Epithelial cell of umbilical artery (primary cell): ENCODE results near the gene EDIL3. TPM values are rescaled to one million over a fixed set of nuclear protein-coding genes. Genes with fewer than 3 reads are reported as not detected.

Source experiments
- total RNA-seq: library from RNA; depleted of rRNA; stranded (reverse); fragments of >200 nt; gene quantifications from 2 replicates; pipeline ENCODE4 v1.2.3, GENCODE V29; 2014

The EDIL3 gene, protein sequence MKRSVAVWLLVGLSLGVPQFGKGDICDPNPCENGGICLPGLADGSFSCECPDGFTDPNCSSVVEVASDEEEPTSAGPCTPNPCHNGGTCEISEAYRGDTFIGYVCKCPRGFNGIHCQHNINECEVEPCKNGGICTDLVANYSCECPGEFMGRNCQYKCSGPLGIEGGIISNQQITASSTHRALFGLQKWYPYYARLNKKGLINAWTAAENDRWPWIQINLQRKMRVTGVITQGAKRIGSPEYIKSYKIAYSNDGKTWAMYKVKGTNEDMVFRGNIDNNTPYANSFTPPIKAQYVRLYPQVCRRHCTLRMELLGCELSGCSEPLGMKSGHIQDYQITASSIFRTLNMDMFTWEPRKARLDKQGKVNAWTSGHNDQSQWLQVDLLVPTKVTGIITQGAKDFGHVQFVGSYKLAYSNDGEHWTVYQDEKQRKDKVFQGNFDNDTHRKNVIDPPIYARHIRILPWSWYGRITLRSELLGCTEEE
- total RNA-seq: 47.0 and 47.4 TPM in 2 replicates

DNA sequence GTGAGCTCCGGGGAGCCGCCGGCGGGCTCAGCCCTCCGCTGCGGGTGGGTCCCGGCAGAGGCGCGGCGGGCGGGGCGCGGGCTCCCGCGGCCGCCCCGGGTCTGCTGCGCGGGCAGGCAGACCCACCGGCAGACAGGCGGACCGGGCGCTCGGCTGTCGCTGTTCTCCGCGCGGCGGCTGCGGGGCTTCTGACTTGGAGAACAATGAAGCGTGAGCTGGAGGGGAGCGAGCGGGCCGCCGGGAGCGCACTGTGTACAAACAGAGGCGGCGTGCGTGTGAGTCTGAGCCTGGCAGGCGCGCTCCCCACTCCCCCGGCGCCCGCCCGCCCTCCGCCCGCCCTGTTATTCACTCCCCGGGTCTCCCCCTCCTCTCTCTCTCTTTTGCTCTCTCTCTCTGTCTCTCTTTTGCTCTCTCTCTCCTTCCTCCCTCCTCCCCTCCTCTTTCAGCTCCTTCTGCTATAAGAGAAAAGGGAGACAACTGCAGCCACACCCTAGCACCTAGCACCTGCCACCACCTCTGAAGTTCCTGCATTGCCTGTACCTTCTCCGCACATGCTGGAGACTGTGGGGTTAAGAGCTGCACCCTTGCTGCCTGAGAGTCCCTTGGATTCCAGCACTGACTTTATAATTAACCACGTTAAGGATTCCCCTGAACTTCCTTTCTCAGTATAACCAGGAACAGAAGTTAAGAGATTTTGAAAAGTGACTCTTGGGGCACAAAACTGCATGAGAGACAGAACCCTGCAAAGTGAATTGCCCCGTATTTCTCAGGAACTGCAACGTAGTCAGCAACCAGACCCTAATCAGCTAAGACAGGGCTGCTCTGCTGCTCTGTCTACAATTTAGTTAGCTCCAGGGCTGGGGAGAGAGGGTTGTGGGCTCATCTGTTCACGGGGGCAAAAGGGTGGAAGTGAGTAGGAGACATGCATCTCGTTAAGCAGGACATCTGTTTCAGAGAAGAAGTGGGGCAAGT lies at the start of gene EDIL3:
Gene EDIL3, minus strand, starts transcription at position 277 of the 972 bp plus-strand sequence. CDS start 506 bp downstream, outside the sequence.

